ENCODE measurements around the gene ARL6. TPM values are rescaled to one million over a fixed set of nuclear protein-coding genes. Genes with fewer than 3 reads are reported as not detected.

The ARL6 gene
- total RNA-seq, 4 donors from 2014 or later = 1.00 to 4.8 (median 3.0) TPM

- no peak for TF ChIP-seq EP300 (IDR thresholded peaks at IDR 0.05; ENCODE audit: low read depth)
- TF ChIP-seq, protein P1, sequence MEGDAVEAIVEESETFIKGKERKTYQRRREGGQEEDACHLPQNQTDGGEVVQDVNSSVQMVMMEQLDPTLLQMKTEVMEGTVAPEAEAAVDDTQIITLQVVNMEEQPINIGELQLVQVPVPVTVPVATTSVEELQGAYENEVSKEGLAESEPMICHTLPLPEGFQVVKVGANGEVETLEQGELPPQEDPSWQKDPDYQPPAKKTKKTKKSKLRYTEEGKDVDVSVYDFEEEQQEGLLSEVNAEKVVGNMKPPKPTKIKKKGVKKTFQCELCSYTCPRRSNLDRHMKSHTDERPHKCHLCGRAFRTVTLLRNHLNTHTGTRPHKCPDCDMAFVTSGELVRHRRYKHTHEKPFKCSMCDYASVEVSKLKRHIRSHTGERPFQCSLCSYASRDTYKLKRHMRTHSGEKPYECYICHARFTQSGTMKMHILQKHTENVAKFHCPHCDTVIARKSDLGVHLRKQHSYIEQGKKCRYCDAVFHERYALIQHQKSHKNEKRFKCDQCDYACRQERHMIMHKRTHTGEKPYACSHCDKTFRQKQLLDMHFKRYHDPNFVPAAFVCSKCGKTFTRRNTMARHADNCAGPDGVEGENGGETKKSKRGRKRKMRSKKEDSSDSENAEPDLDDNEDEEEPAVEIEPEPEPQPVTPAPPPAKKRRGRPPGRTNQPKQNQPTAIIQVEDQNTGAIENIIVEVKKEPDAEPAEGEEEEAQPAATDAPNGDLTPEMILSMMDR (IDR thresholded peaks at IDR 0.05) = no peak
- TF ChIP-seq POLR2AphosphoS5 (IDR thresholded peaks at IDR 0.05) = no peak
- TF ChIP-seq POLR2A (IDR thresholded peaks at IDR 0.05) = no peak
- in situ Hi-C loops (cut with MboI; ENCODE audit: low pct_ligation_motif_present in 1 of 4, low pct_unique_long_range_greater_than_20kb in 1 of 4, low sequenced_read_pairs in 3 of 4) (no loop called here), intact Hi-C loops (cut with DNase I; ENCODE audit: low total_unique reads) (no loop called here)
- DNase-seq = no peak
- peaks cover 5% of the 10 kb centered on the region for H3K27me3 ChIP-seq
- WGBS, 2 donors (ENCODE audit: low coverage in 1 of 2) = 86 to 91% methylated on average over 1 of the region's 1 CpG
- peaks cover under 1 to 49% (median 20%) of the 10 kb centered on the region in 4 donors for H3K4me1 ChIP-seq
- H3K4me3 ChIP-seq = no peak overlapping the region
- peak overlapping the region in 2 of 4 donors; percentile 93 to 95 for H3K27ac ChIP-seq
- H3K36me3 ChIP-seq = no peaks in the 10 kb centered on the region
- no peaks in the 10 kb centered on the region for H3K9me3 ChIP-seq
Measured at GRCh38 chr3:97825101-97825500, 60.5 kb downstream of the ARL6 start.

- Histone ChIP-seq H3K36me3 (no peaks in the 10 kb centered on the region), H3K27ac (peak overlapping the region in 3 of 4 donors; percentile 8 to 47 (median 46)), H3K9me3 (no peaks in the 10 kb centered on the region), H3K27me3 (no peaks in the 10 kb centered on the region), H3K4me3 (no peak overlapping the region), H3K4me1 (peaks cover 5 to 42% (median 13%) of the 10 kb centered on the region in 4 donors)
- intact Hi-C loops (cut with DNase I; ENCODE audit: low total_unique reads) (no loop called here), in situ Hi-C loops (cut with MboI; ENCODE audit: low pct_ligation_motif_present in 1 of 4, low pct_unique_long_range_greater_than_20kb in 1 of 4, low sequenced_read_pairs in 3 of 4) (no loop called here)
- no peak for DNase-seq
- 74 to 79% methylated on average over 2 of the region's 2 CpGs for WGBS, 2 donors (ENCODE audit: low coverage in 1 of 2)
- TF ChIP-seq, protein P1 (IDR thresholded peaks at IDR 0.05) = no peak
- no peak for TF ChIP-seq EP300 (IDR thresholded peaks at IDR 0.05; ENCODE audit: low read depth)
Measured at GRCh38 chr3:97827741-97828471, 63.3 kb downstream of the ARL6 start.

GRCh38 chr3:97829198-97829597, 64.6 kb downstream of the ARL6 start:
- intact Hi-C loops (cut with DNase I; ENCODE audit: low total_unique reads) (no loop called here), in situ Hi-C loops (cut with MboI; ENCODE audit: low pct_ligation_motif_present in 1 of 4, low pct_unique_long_range_greater_than_20kb in 1 of 4, low sequenced_read_pairs in 3 of 4) (no loop called here)
- no peak overlapping the region for H3K4me3 ChIP-seq
- peaks cover 5 to 30% (median 9%) of the 10 kb centered on the region in 4 donors for H3K4me1 ChIP-seq
- peak overlapping the region in 1 of 4 donors; percentile 28 for H3K27ac ChIP-seq
- no peaks in the 10 kb centered on the region for H3K9me3 ChIP-seq
- TF ChIP-seq, protein P1 (IDR thresholded peaks at IDR 0.05) = no peak
- TF ChIP-seq EP300 (IDR thresholded peaks at IDR 0.05; ENCODE audit: low read depth) = no peak
- TF ChIP-seq POLR2A (IDR thresholded peaks at IDR 0.05) = no peak
- no peak for TF ChIP-seq POLR2AphosphoS5 (IDR thresholded peaks at IDR 0.05)
- H3K27me3 ChIP-seq = no peaks in the 10 kb centered on the region
- DNase-seq = no peak
- 74 to 91% methylated on average over 2 of the region's 2 CpGs for WGBS, 2 donors (ENCODE audit: low coverage in 1 of 2)
- no peaks in the 10 kb centered on the region for H3K36me3 ChIP-seq

DNA sequence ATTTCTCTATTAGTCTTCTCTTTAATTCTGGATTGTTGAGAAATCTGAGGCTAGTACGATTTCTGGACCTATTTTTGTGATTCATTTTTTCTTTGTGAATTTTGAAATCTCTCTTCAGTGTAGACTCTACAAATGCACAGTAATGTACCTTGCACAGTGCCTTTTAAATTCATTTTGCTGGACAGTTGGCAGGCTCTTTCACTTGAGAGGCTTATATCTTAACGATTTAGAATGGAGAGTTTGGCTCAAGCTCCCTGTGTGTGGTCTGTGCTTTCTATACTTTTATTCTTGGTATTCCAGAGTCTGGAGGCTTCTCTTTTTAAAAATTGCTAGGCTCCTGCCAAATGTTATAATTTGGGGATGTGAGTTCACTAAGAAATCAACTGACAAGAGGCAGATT, 66.1 kb downstream of the ARL6 start:
- no peaks in the 10 kb centered on the region for H3K36me3 ChIP-seq
- 54 to 78% methylated on average over 2 of the region's 2 CpGs for WGBS, 2 donors (ENCODE audit: low coverage in 1 of 2)
- peak overlapping the region in 1 of 4 donors; percentile 0 for H3K27ac ChIP-seq
- in situ Hi-C loops (cut with MboI; ENCODE audit: low pct_ligation_motif_present in 1 of 4, low pct_unique_long_range_greater_than_20kb in 1 of 4, low sequenced_read_pairs in 3 of 4) (no loop called here), intact Hi-C loops (cut with DNase I; ENCODE audit: low total_unique reads) (no loop called here)
- peaks cover 4 to 32% (median 6%) of the 10 kb centered on the region in 4 donors for H3K4me1 ChIP-seq
- TF ChIP-seq, protein P1 (IDR thresholded peaks at IDR 0.05) = no peak
- TF ChIP-seq POLR2A (IDR thresholded peaks at IDR 0.05) (no peak), EP300 (IDR thresholded peaks at IDR 0.05; ENCODE audit: low read depth) (no peak), POLR2AphosphoS5 (IDR thresholded peaks at IDR 0.05) (no peak)
- no peak for DNase-seq
- H3K27me3 ChIP-seq = no peaks in the 10 kb centered on the region
- H3K4me3 ChIP-seq = no peak overlapping the region
- no peaks in the 10 kb centered on the region for H3K9me3 ChIP-seq
